ENCODE results near the gene CMC1.

CMC1 gene

DNA sequence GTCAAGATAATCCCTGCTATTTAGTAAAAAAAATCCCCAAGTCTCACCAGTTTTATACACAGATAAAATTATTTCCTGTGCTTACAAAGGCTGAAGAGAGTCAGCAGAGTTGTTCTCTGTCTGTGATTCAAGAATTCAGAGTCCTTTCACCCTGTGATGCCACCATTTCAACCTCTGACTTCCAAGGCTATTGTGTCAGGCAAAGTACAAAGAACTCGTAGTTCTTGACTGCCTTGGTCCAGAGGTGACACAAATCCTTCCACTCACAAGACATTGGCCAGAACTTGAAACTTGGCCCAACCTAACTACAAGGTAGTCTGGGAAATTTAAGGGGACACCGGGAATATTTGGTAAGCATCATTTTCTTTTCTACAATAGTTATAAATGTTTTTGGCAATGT lies 34.9 kb upstream of the CMC1 start:
- H3K4me1 ChIP-seq (ENCODE audit: insufficient read depth, low read length) = peaks cover 15% of the 10 kb centered on the region
- H3K36me3 ChIP-seq (ENCODE audit: insufficient read depth, low read length) = no peaks in the 10 kb centered on the region
- TF ChIP-seq, protein P1, sequence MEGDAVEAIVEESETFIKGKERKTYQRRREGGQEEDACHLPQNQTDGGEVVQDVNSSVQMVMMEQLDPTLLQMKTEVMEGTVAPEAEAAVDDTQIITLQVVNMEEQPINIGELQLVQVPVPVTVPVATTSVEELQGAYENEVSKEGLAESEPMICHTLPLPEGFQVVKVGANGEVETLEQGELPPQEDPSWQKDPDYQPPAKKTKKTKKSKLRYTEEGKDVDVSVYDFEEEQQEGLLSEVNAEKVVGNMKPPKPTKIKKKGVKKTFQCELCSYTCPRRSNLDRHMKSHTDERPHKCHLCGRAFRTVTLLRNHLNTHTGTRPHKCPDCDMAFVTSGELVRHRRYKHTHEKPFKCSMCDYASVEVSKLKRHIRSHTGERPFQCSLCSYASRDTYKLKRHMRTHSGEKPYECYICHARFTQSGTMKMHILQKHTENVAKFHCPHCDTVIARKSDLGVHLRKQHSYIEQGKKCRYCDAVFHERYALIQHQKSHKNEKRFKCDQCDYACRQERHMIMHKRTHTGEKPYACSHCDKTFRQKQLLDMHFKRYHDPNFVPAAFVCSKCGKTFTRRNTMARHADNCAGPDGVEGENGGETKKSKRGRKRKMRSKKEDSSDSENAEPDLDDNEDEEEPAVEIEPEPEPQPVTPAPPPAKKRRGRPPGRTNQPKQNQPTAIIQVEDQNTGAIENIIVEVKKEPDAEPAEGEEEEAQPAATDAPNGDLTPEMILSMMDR (IDR thresholded peaks at IDR 0.05; ENCODE audit: borderline replicate concordance, extremely low read depth, low read length, poor library complexity, severe bottlenecking) = no peak
- no peak for TF ChIP-seq EZH2 (IDR thresholded peaks at IDR 0.05; ENCODE audit: borderline replicate concordance, low read depth, low read length, severe bottlenecking)
- no peak overlapping the region for H3K27ac ChIP-seq (ENCODE audit: low read length)
- ATAC-seq (ENCODE audit: insufficient read depth, low read depth) = no peak
- H3K9me3 ChIP-seq (ENCODE audit: insufficient read depth, low read length, severe bottlenecking) = no peaks in the 10 kb centered on the region
- H3K4me3 ChIP-seq (ENCODE audit: low read depth in 1 of 2, low read length in 2 of 2) = no peak overlapping the region
- no peaks in the 10 kb centered on the region for H3K79me2 ChIP-seq (ENCODE audit: insufficient read depth, low read length)
- no peak overlapping the region for H2AFZ ChIP-seq (ENCODE audit: low read depth, low read length)
- H3K4me2 ChIP-seq (ENCODE audit: insufficient read depth, low read length) = no peak overlapping the region
- H3K27me3 ChIP-seq (ENCODE audit: insufficient read depth, low read length, poor library complexity) = no peaks in the 10 kb centered on the region
- H3K9ac ChIP-seq (ENCODE audit: low read depth, low read length) = no peak overlapping the region
- no peaks in the 10 kb centered on the region for H4K20me1 ChIP-seq (ENCODE audit: insufficient read depth, low read length)
- DNase-seq = no peak

- ATAC-seq (ENCODE audit: insufficient read depth, low read depth) (no peak), DNase-seq (no peak)
- peaks cover 21% of the 10 kb centered on the region for H3K4me1 ChIP-seq (ENCODE audit: insufficient read depth, low read length)
- no peak overlapping the region for H3K9ac ChIP-seq (ENCODE audit: low read depth, low read length)
- H3K27ac ChIP-seq (ENCODE audit: low read length) = no peak overlapping the region
- TF ChIP-seq, protein P1 (IDR thresholded peaks at IDR 0.05; ENCODE audit: borderline replicate concordance, extremely low read depth, low read length, poor library complexity, severe bottlenecking) = no peak
- no peak for TF ChIP-seq EZH2 (IDR thresholded peaks at IDR 0.05; ENCODE audit: borderline replicate concordance, low read depth, low read length, severe bottlenecking)
- H3K36me3 ChIP-seq (ENCODE audit: insufficient read depth, low read length) = no peaks in the 10 kb centered on the region
- H3K9me3 ChIP-seq (ENCODE audit: insufficient read depth, low read length, severe bottlenecking) = no peaks in the 10 kb centered on the region
- H3K79me2 ChIP-seq (ENCODE audit: insufficient read depth, low read length) = no peaks in the 10 kb centered on the region
- 0 out of 2 replicates have a peak overlapping the region, but pooled peaks have one; percentile 30 for H2AFZ ChIP-seq (ENCODE audit: low read depth, low read length)
- no peaks in the 10 kb centered on the region for H4K20me1 ChIP-seq (ENCODE audit: insufficient read depth, low read length)
- H3K4me3 ChIP-seq (ENCODE audit: low read depth in 1 of 2, low read length in 2 of 2) = no peak overlapping the region
- H3K27me3 ChIP-seq (ENCODE audit: insufficient read depth, low read length, poor library complexity) = no peaks in the 10 kb centered on the region
- no peak overlapping the region for H3K4me2 ChIP-seq (ENCODE audit: insufficient read depth, low read length)
These were observed 34.3 kb upstream of the CMC1 start for GRCh38 chr3:28207000-28207733.

DNA sequence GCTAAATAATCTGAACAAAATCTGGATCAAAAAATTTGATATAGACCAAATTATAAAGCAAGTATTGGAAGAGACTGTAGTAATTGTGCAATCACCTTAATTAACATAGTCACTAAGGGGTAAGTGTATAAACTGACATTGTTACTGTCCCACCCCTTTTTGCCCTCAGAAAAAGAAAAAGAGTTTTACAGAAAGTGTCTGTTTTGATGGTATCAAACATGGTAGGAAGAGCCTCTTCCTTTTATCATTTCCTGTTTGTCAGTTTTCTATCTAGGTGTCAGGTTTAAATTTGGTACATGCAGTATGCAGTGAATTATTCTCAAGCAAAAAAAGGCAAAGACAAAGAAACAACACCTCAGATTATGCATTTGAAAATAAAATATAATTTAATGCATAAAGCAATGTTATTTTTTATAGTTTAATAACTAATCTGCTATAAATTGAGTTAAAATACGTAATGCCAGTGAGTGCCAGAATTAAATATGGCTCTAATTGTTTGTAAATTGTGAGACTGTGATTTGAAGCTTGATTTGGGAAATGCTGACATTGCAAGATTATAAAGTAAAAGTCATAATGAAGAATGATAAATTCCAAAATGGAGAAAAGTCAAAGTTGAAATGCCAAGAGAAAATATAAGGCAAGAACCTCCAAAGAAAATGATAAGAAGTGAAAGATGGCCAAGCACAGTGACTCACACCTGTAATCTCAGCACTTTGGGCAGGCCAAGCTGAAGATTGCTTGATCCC lies 30.3 kb upstream of the CMC1 start:
- H3K4me1 ChIP-seq (ENCODE audit: insufficient read depth, low read length) = peaks cover 21% of the 10 kb centered on the region
- no peak overlapping the region for H3K9ac ChIP-seq (ENCODE audit: low read depth, low read length)
- H3K4me3 ChIP-seq (ENCODE audit: low read depth in 1 of 2, low read length in 2 of 2) = no peak overlapping the region
- ATAC-seq (ENCODE audit: insufficient read depth, low read depth) = peak; percentile 85
- peak overlapping the region; percentile 64 for H3K27ac ChIP-seq (ENCODE audit: low read length)
- no peaks in the 10 kb centered on the region for H3K79me2 ChIP-seq (ENCODE audit: insufficient read depth, low read length)
- TF ChIP-seq EZH2 (IDR thresholded peaks at IDR 0.05; ENCODE audit: borderline replicate concordance, low read depth, low read length, severe bottlenecking) = no peak
- TF ChIP-seq, protein P1 (IDR thresholded peaks at IDR 0.05; ENCODE audit: borderline replicate concordance, extremely low read depth, low read length, poor library complexity, severe bottlenecking) = no peak
- no peaks in the 10 kb centered on the region for H4K20me1 ChIP-seq (ENCODE audit: insufficient read depth, low read length)
- peaks cover 10% of the 10 kb centered on the region for H3K9me3 ChIP-seq (ENCODE audit: insufficient read depth, low read length, severe bottlenecking)
- H2AFZ ChIP-seq (ENCODE audit: low read depth, low read length) = peak overlapping the region; percentile 42; the same call in 1 of the 2 replicates
- H3K36me3 ChIP-seq (ENCODE audit: insufficient read depth, low read length) = no peaks in the 10 kb centered on the region
- peak overlapping the region; percentile 10; the same call in 1 of the 2 replicates for H3K4me2 ChIP-seq (ENCODE audit: insufficient read depth, low read length)
- H3K27me3 ChIP-seq (ENCODE audit: insufficient read depth, low read length, poor library complexity) = no peaks in the 10 kb centered on the region
- DNase-seq = no peak
